D721Med (cell line): ENCODE measurements around the gene ITGB8.

Experiments
- DNase-seq: peaks from one replicate; pipeline ENCODE4 v3.0.0; 2011; ENCODE audit warnings: low spot score; ENCODE audit not compliant: insufficient read length
- FAIRE-seq: peaks from 2 replicates; lab custom pipeline; 2011; peaks lifted over from hg19 to GRCh38; lab: Jason Lieb, UNC
- CTCF ChIP-seq: IDR thresholded peaks from 2 replicates; pipeline ENCODE4 v1.5.1; 2012; ENCODE audit warnings: mild to moderate bottlenecking, control low read depth; ENCODE audit not compliant: insufficient read depth; ENCODE audit errors: missing control alignments

Gene ITGB8

DNA sequence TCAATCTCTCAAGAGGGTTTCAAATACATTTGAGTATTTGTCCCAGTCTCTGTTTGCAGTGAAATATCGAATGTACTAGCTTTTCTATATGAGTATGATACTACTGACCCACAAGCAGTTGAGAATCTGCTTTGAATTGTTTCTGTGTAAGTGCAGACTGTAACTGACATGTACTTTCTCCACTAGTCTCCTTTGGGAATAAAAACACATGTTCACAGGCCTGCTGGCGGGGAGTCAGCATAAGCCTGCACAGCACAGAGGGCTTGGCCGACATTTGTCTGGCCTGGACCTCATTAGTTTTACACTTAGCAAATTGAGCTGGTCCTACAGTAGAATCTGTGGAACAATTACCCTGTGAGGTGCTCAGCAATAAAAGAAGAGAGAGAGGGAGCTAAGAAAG is 72.6 kb downstream of the ITGB8 start:
- DNase-seq: no peak
- no peak for TF ChIP-seq CTCF
- no peak for FAIRE-seq

DNA sequence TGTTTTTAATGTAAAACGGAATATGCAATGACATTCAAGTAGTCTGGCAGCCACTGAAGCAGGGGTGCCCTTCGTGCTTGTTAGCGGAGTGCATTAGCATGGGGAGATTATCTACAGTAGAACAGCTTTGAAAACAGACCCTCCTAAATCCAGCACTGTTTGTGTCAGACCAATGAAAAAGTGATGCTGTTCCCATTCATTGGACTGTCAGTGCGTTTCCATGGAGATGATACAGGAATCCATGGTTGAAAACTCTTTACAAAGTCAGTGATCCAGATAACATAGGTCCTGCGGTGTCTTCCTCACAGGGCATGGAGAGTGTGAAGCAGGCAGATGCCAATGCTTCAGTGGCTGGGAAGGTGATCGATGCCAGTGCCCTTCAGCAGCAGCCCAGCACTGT is 73.6 kb downstream of the ITGB8 start:
- no peak for TF ChIP-seq CTCF
- no peak for DNase-seq
- peak; percentile 81 for FAIRE-seq

DNA sequence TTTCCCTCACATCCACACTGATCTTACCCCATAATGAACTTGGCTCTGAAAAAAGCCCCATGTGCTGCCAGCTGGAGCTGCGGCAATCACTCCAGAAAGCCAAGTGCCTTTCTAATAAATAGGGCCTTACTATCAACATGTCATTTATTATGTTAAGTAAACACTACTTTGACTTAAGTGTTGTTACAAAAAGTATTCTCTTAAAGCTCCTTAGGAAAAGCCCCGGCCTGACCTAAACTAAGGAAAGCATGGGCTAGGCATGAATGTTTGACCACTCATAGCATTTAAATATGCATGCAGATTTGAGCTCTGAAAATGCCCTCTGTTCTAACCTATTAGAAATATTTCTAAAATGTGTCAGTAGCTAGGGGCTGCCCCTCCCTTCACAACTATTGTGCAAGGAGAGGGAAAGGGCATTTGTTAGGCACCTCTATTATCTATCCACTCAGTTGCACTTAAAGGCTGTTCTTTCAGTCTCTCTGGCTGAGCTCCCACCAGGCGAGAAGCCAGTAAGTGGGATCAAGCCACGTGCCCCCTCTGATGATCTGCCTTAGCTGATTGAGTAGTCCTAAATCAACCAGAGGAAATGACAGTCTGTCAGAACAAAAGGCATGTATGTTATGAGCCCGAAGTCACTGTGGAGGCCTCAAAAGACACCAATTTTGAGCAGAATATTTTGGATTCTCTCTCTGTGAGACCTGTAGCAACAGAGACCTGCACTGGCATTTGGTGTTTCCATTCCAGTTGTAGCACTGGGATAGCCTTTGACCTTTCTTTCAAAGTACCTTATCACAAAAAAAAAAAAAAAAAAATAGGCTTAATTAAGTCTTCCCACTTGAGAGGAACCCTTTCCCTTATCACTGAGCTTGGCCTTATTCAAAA is 77.1 kb downstream of the ITGB8 start:
- no peak for TF ChIP-seq CTCF

GRCh38 chr7:20408467-20408826 is 77.7 kb downstream of the ITGB8 start:
- DNase-seq (no peak), FAIRE-seq (no peak)
- no peak for TF ChIP-seq CTCF

More for the DNA sequence above, 77.1 kb downstream of the ITGB8 start:
- DNase-seq: no peak
- no peak for FAIRE-seq

GRCh38 chr7:20409961-20410360 is 79.3 kb downstream of the ITGB8 start:
- no peak for DNase-seq
- FAIRE-seq: no peak
- TF ChIP-seq CTCF: no peak

GRCh38 chr7:20411372-20411771 is 80.7 kb downstream of the ITGB8 start:
- FAIRE-seq (no peak), DNase-seq (no peak)
- TF ChIP-seq CTCF: no peak

GRCh38 chr7:20412032-20412431 is 81.3 kb downstream of the ITGB8 start:
- TF ChIP-seq CTCF: no peak
- DNase-seq: no peak
- FAIRE-seq: no peak
